ENCODE data around the gene BIVM. TPM values are rescaled to one million over a fixed set of nuclear protein-coding genes. Genes with fewer than 3 reads are reported as not detected.

Gene BIVM
- total RNA-seq, 1 donor from 2014 or later: 16.6 TPM

DNA sequence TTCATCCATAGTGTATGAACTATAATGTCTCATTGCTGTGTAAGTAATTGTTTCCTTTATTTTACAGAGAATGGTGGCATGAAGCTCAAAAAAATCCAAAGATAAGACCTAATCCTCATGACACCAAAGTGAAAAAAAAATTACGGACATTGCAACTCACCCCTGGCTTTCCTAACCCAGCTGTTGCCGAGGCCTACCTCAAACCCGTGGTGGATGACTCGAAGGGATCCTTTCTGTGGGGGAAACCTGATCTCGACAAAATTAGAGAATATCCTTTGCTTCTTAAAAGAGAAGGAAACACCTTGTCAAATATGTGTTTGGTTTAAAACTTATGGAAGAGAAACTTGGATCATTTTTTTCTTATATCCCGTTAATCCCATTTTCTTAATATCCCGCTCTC, 73.2 kb downstream of the BIVM start:
- DNase-seq (ENCODE audit: low read depth): no peak
- no peak overlapping the region for H3K4me3 ChIP-seq (ENCODE audit: low read depth, low read length)
- no peaks in the 10 kb centered on the region for H3K27me3 ChIP-seq (ENCODE audit: control insufficient read depth, insufficient read depth, low read length)
- TF ChIP-seq, protein P1, sequence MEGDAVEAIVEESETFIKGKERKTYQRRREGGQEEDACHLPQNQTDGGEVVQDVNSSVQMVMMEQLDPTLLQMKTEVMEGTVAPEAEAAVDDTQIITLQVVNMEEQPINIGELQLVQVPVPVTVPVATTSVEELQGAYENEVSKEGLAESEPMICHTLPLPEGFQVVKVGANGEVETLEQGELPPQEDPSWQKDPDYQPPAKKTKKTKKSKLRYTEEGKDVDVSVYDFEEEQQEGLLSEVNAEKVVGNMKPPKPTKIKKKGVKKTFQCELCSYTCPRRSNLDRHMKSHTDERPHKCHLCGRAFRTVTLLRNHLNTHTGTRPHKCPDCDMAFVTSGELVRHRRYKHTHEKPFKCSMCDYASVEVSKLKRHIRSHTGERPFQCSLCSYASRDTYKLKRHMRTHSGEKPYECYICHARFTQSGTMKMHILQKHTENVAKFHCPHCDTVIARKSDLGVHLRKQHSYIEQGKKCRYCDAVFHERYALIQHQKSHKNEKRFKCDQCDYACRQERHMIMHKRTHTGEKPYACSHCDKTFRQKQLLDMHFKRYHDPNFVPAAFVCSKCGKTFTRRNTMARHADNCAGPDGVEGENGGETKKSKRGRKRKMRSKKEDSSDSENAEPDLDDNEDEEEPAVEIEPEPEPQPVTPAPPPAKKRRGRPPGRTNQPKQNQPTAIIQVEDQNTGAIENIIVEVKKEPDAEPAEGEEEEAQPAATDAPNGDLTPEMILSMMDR (IDR thresholded peaks at IDR 0.05; ENCODE audit: insufficient read depth, low read length, poor library complexity, severe bottlenecking): no peak
- H3K36me3 ChIP-seq (ENCODE audit: control insufficient read depth, insufficient read depth, low read length): peaks cover 1% of the 10 kb centered on the region

DNA sequence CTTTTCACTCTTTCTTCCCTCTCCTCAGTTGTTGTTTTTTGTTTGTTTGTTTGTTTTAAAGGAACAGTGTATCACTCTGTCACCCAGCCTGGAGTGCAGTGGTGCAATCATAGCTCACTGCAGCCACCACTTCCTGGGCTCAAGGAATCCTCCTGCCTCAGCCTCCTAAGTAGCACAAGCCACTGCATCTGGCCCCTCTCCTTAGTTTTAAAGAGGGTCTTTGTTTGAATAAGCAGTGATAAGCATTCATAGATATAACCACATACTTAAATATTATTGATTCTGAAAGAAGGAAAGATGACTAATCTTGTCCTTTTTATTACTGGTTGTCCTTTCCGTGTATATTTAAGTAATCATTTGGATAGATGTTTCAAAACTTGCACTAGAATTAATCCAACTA, 73.6 kb downstream of the BIVM start:
- H3K4me3 ChIP-seq (ENCODE audit: low read depth, low read length): no peak overlapping the region
- TF ChIP-seq, protein P1 (IDR thresholded peaks at IDR 0.05; ENCODE audit: insufficient read depth, low read length, poor library complexity, severe bottlenecking): no peak
- peaks cover 1% of the 10 kb centered on the region for H3K36me3 ChIP-seq (ENCODE audit: control insufficient read depth, insufficient read depth, low read length)
- DNase-seq (ENCODE audit: low read depth): no peak
- H3K27me3 ChIP-seq (ENCODE audit: control insufficient read depth, insufficient read depth, low read length): no peaks in the 10 kb centered on the region

DNA sequence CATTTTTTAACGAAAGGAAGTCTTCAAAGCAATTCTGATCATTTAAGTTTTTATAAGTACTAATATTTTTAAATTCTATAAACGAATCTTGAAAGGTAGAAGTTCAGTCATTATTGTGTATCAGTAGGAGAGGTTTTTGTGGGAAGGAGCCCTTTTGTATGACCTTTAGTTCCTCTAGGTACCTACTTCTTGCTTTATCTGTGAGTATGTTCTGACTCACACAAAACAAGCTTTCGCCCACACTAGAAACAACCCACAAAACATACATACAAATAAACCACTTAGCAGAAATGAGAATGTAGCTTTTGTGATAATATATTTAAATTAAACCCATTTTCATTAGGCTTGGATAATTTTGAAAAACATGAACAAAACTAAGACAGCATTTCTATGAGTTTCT, 74.7 kb downstream of the BIVM start:
- DNase-seq (ENCODE audit: low read depth): no peak
- TF ChIP-seq, protein P1 (IDR thresholded peaks at IDR 0.05; ENCODE audit: insufficient read depth, low read length, poor library complexity, severe bottlenecking): no peak
- H3K36me3 ChIP-seq (ENCODE audit: control insufficient read depth, insufficient read depth, low read length): peaks cover 1% of the 10 kb centered on the region

DNA sequence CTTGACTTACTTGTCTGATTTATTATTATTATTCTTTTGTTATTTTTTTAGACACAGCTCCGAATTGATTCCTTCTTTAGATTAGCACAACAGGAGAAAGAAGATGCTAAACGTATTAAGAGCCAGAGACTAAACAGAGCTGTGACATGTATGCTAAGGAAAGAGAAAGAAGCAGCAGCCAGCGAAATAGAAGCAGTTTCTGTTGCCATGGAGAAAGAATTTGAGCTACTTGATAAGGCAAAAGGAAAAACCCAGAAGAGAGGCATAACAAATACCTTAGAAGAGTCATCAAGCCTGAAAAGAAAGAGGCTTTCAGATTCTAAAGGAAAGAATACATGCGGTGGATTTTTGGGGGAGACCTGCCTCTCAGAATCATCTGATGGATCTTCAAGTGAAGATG, 76.3 kb downstream of the BIVM start:
- TF ChIP-seq, protein P1 (IDR thresholded peaks at IDR 0.05; ENCODE audit: insufficient read depth, low read length, poor library complexity, severe bottlenecking): no peak

More for the DNA sequence above, 74.7 kb downstream of the BIVM start:
- H3K4me3 ChIP-seq (ENCODE audit: low read depth, low read length): no peak overlapping the region
- no peaks in the 10 kb centered on the region for H3K27me3 ChIP-seq (ENCODE audit: control insufficient read depth, insufficient read depth, low read length)

DNA sequence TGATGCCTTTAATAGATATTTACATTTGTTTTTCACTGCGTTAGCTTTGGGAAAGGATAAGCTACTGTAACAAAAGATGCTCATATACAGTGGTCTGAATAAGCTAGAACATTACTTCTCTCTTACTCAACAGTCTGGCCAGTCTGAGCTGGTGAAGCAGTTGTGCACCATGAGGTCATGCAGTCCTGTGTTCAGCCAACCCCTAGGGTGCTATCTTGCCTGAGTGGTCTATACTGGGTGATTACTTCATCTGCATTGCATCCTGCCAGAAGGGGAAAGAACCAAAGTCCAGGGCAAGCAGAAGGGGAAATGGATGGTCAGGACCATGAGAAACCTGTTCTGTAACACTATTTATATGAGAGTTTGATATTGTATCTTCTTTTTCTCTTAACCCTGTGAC, 78.4 kb downstream of the BIVM start:
- Histone ChIP-seq H3K27me3 (ENCODE audit: control insufficient read depth, insufficient read depth, low read length) (no peaks in the 10 kb centered on the region), H3K4me3 (ENCODE audit: low read depth, low read length) (no peak overlapping the region), H3K36me3 (ENCODE audit: control insufficient read depth, insufficient read depth, low read length) (peaks cover 1% of the 10 kb centered on the region)
- DNase-seq (ENCODE audit: low read depth): no peak
- TF ChIP-seq, protein P1 (IDR thresholded peaks at IDR 0.05; ENCODE audit: insufficient read depth, low read length, poor library complexity, severe bottlenecking): no peak

More for the DNA sequence above, 76.3 kb downstream of the BIVM start:
- no peaks in the 10 kb centered on the region for H3K27me3 ChIP-seq (ENCODE audit: control insufficient read depth, insufficient read depth, low read length)
- no peak overlapping the region for H3K4me3 ChIP-seq (ENCODE audit: low read depth, low read length)
- DNase-seq (ENCODE audit: low read depth): no peak
- H3K36me3 ChIP-seq (ENCODE audit: control insufficient read depth, insufficient read depth, low read length): peaks cover 1% of the 10 kb centered on the region

DNA sequence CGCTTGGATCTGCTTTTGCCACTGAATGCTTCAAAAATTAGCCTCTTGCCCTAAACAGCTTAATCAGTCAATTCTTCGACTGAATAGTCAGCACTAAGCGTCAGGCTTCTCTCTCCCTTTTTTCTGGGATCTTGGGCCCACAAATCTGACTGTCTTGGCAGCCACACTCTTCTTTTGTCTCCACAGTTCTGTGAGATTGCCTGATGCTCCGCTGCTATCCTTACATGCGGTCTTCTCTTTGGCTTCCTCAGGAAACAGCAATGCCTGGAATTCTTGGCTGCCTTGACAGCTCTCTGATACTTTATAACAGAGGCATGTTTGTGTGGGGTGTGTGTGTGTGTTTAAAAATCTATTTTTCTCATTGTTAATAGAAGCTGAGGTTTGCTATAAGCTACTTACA, 79.6 kb downstream of the BIVM start:
- TF ChIP-seq, protein P1 (IDR thresholded peaks at IDR 0.05; ENCODE audit: insufficient read depth, low read length, poor library complexity, severe bottlenecking): no peak
- H3K27me3 ChIP-seq (ENCODE audit: control insufficient read depth, insufficient read depth, low read length): no peaks in the 10 kb centered on the region
- DNase-seq (ENCODE audit: low read depth): no peak
- peaks cover 1% of the 10 kb centered on the region for H3K36me3 ChIP-seq (ENCODE audit: control insufficient read depth, insufficient read depth, low read length)
- H3K4me3 ChIP-seq (ENCODE audit: low read depth, low read length): no peak overlapping the region
